Hematopoietic multipotent progenitor cell treated with erythropoietin and hydrocortisone succinate and interleukin-3 and kit ligand, for 15 days (in vitro differentiated cells): ENCODE results near the gene GABRP.
"Not testable (repeated sequence)": the region's sequence is repeated elsewhere in the genome, so short reads cannot be mapped to it uniquely, and the experiment has no call there.

Experiments
- DNase-seq: peaks from one replicate; pipeline ENCODE4 v3.0.0-alpha.2; 2015; ENCODE audit warnings: low spot score

GABRP gene

GRCh38 chr5:170755679-170756456 lies 27.7 kb upstream of the GABRP start:
- peak; percentile 13 for DNase-seq

- DNase-seq, result no peak
These were observed 26.8 kb upstream of the GABRP start for GRCh38 chr5:170756691-170757090.

GRCh38 chr5:170757182-170757601 lies 26.3 kb upstream of the GABRP start:
- DNase-seq, result no peak

GRCh38 chr5:170757669-170758068 lies 25.9 kb upstream of the GABRP start:
- no peak for DNase-seq

- no peak for DNase-seq
These were observed 25.0 kb upstream of the GABRP start for GRCh38 chr5:170758481-170758880.

- no peak for DNase-seq
These were observed 23.4 kb upstream of the GABRP start for GRCh38 chr5:170760113-170760512.

- DNase-seq, result no peak
These were observed 22.3 kb upstream of the GABRP start for GRCh38 chr5:170761048-170761707.

- DNase-seq, result no peak
These were observed 21.8 kb upstream of the GABRP start for GRCh38 chr5:170761708-170762066.

- not testable (repeated sequence) for DNase-seq
These were observed 21.2 kb upstream of the GABRP start for GRCh38 chr5:170762298-170762697.

- DNase-seq, result not testable (repeated sequence)
These were observed 17.7 kb upstream of the GABRP start for GRCh38 chr5:170765868-170766267.

GRCh38 chr5:170769246-170769645 lies 14.3 kb upstream of the GABRP start:
- no peak for DNase-seq

- no peak for DNase-seq
These were observed 13.6 kb upstream of the GABRP start for GRCh38 chr5:170769898-170770416.

GRCh38 chr5:170771496-170771895 lies 12.0 kb upstream of the GABRP start:
- DNase-seq, result no peak

- DNase-seq, result no peak
These were observed 10.2 kb upstream of the GABRP start for GRCh38 chr5:170773024-170773985.

- DNase-seq, result no peak
These were observed 8.7 kb upstream of the GABRP start for GRCh38 chr5:170774831-170775230.

GRCh38 chr5:170781946-170782345 lies 1.6 kb upstream of the GABRP start:
- no peak for DNase-seq

- no peak for DNase-seq
These were observed 1.1 kb upstream of the GABRP start for GRCh38 chr5:170782438-170782837.

- no peak for DNase-seq
These were observed 1.9 kb downstream of the GABRP start for GRCh38 chr5:170785416-170785815.

- DNase-seq, result no peak
These were observed 3.7 kb downstream of the GABRP start for GRCh38 chr5:170787216-170787615.

GRCh38 chr5:170788626-170789304 lies 5.2 kb downstream of the GABRP start:
- no peak for DNase-seq

GRCh38 chr5:170791325-170791954 lies 7.9 kb downstream of the GABRP start:
- no peak for DNase-seq
